MM.1S (cell line): ENCODE measurements around the gene TSHZ1.

Experiments
- DNase-seq: peaks from one replicate; pipeline ENCODE4 v3.0.0-alpha.2; 2015
- H2AFZ ChIP-seq: fragments of 300-600 bp; sonication (generic); 2 replicates; pipeline ENCODE4 v1.6.0; 2016; ENCODE audit warnings: antibody characterized with exemption, low read length
- H3F3A ChIP-seq: fragments of 300-600 bp; sonication (generic); 2 replicates; pipeline ENCODE4 v1.6.1; 2016; ENCODE audit warnings: mild to moderate bottlenecking, antibody characterized with exemption, low read length, moderate library complexity, mixed read lengths; ENCODE audit not compliant: insufficient read depth
- H3K27ac ChIP-seq: fragments of 300-600 bp; sonication (generic); 2 replicates; pipeline ENCODE4 v1.5.1; 2016; ENCODE audit warnings: mild to moderate bottlenecking, low read length
- H3K27me3 ChIP-seq: fragments of 300-600 bp; sonication (generic); replicated peaks from 2 replicates; pipeline ENCODE4 v1.6.0; 2016; ENCODE audit warnings: low read length; ENCODE audit not compliant: insufficient read depth
- H3K36me3 ChIP-seq: fragments of 300-600 bp; sonication (generic); replicated peaks from 2 replicates; pipeline ENCODE4 v1.6.1; 2016; ENCODE audit warnings: mild to moderate bottlenecking, low read length, mixed read lengths; ENCODE audit not compliant: insufficient read depth
- H3K4me1 ChIP-seq: fragments of 300-600 bp; sonication (generic); 2 replicates; pipeline ENCODE4 v1.6.1; 2016; ENCODE audit warnings: low read length, mixed read lengths
- H3K4me2 ChIP-seq: fragments of 300-600 bp; sonication (generic); 2 replicates; pipeline ENCODE4 v1.6.0; 2016; ENCODE audit warnings: low read depth, low read length
- H3K4me3 ChIP-seq: fragments of 300-600 bp; sonication (generic); 2 replicates; pipeline ENCODE4 v1.5.1; 2016; ENCODE audit warnings: low read length, mixed read lengths
- H3K79me2 ChIP-seq: fragments of 300-600 bp; sonication (generic); 2 replicates; pipeline ENCODE4 v1.6.1; 2016; ENCODE audit warnings: mixed run types, low read length, mixed read lengths
- H3K9ac ChIP-seq: fragments of 300-600 bp; sonication (generic); 2 replicates; pipeline ENCODE4 v1.6.1; 2016; ENCODE audit warnings: low read length, mixed read lengths
- H3K9me2 ChIP-seq: fragments of 300-600 bp; sonication (generic); replicated peaks from 2 replicates; pipeline ENCODE4 v1.6.1; 2016; ENCODE audit warnings: mild to moderate bottlenecking, low read length, mixed read lengths; ENCODE audit not compliant: insufficient read depth
- H3K9me3 ChIP-seq: fragments of 300-600 bp; sonication (generic); replicated peaks from 2 replicates; pipeline ENCODE4 v1.6.1; 2016; ENCODE audit warnings: mild to moderate bottlenecking, low read length, mixed read lengths; ENCODE audit not compliant: insufficient read depth
- H4K20me1 ChIP-seq: fragments of 300-600 bp; sonication (generic); 2 replicates; pipeline ENCODE4 v1.6.1; 2016; ENCODE audit warnings: mild to moderate bottlenecking, low read length, moderate library complexity, mixed read lengths; ENCODE audit not compliant: insufficient read depth
- EZH2 ChIP-seq: fragments of 300-600 bp; sonication (generic); optimal IDR thresholded peaks from 2 replicates; pipeline ENCODE3; 2017; ENCODE audit warnings: low read depth, mild to moderate bottlenecking, antibody characterized with exemption, low read length, mixed read lengths
- EZH2phosphoT487 ChIP-seq: fragments of 300-600 bp; sonication (generic); IDR thresholded peaks from 2 replicates; pipeline ENCODE4 v1.6.1; 2018; ENCODE audit warnings: antibody characterized with exemption, low read length
- TF ChIP-seq, protein P1 (sequence below): fragments of 300-600 bp; sonication (generic); IDR thresholded peaks from 2 replicates; pipeline ENCODE4 v1.5.1; 2016; ENCODE audit warnings: antibody characterized with exemption, low read length, mixed read lengths

TSHZ1 gene

DNA sequence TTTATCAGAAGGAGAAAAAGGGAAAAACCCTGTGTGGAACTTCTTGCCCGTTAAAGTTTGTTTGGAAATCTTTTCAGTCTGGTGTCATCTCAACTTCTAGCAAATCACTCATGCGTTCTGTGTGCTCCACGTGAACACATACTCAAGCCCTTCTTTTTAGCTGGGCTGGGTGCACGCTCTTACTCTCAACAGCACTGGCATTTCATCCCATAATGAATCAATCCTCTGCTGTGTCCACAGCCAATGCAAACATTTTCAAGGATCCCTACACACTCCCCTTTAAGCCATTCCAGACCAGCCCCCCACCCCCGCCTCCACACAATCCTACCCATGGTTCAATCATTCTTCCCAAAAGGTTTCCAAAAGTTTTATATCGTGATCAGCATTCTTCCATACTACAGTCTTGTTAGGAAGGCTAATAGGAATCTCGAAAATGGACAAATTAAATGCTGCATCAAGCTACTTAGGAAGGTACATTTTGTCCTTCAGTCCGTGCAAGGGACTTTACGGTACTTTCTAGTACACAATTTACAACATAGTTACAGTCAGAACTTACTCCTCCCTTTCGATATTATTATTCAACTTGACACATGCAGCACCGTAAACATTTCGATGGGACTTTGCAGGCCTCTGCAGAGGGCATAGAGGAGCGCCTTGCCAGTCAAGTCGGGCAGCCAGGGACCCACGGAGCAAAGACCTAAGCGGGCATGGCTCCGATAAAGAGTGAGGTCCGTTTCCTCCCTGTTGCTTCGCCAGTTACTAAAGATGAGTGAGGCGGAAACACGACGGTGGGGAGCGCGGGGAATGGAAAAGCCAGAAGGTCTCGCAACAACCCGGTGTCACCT, 3.1 kb upstream of the TSHZ1 start:
- H3F3A ChIP-seq: peaks cover 18% of the 10 kb centered on the region
- H3K36me3 ChIP-seq: no peaks in the 10 kb centered on the region
- H3K4me3 ChIP-seq: peak overlapping the region; percentile 95
- no peaks in the 10 kb centered on the region for H3K9me3 ChIP-seq
- H3K4me1 ChIP-seq: peaks cover 8% of the 10 kb centered on the region
- peaks cover 66% of the 10 kb centered on the region for H3K79me2 ChIP-seq
- peak overlapping the region; percentile 87 for H3K9ac ChIP-seq
- peak overlapping the region; percentile 97 for H3K4me2 ChIP-seq
- H4K20me1 ChIP-seq: no peaks in the 10 kb centered on the region
- TF ChIP-seq, protein P1, sequence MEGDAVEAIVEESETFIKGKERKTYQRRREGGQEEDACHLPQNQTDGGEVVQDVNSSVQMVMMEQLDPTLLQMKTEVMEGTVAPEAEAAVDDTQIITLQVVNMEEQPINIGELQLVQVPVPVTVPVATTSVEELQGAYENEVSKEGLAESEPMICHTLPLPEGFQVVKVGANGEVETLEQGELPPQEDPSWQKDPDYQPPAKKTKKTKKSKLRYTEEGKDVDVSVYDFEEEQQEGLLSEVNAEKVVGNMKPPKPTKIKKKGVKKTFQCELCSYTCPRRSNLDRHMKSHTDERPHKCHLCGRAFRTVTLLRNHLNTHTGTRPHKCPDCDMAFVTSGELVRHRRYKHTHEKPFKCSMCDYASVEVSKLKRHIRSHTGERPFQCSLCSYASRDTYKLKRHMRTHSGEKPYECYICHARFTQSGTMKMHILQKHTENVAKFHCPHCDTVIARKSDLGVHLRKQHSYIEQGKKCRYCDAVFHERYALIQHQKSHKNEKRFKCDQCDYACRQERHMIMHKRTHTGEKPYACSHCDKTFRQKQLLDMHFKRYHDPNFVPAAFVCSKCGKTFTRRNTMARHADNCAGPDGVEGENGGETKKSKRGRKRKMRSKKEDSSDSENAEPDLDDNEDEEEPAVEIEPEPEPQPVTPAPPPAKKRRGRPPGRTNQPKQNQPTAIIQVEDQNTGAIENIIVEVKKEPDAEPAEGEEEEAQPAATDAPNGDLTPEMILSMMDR: no peak
- TF ChIP-seq EZH2 (no peak), EZH2phosphoT487 (no peak)
- no peaks in the 10 kb centered on the region for H3K9me2 ChIP-seq
- DNase-seq: peak; percentile 18
- H3K27ac ChIP-seq: peak overlapping the region; percentile 82; the same call in 1 of the 2 replicates
- H3K27me3 ChIP-seq: no peaks in the 10 kb centered on the region
- peak overlapping the region; percentile 61; the same call in 1 of the 2 replicates for H2AFZ ChIP-seq

DNA sequence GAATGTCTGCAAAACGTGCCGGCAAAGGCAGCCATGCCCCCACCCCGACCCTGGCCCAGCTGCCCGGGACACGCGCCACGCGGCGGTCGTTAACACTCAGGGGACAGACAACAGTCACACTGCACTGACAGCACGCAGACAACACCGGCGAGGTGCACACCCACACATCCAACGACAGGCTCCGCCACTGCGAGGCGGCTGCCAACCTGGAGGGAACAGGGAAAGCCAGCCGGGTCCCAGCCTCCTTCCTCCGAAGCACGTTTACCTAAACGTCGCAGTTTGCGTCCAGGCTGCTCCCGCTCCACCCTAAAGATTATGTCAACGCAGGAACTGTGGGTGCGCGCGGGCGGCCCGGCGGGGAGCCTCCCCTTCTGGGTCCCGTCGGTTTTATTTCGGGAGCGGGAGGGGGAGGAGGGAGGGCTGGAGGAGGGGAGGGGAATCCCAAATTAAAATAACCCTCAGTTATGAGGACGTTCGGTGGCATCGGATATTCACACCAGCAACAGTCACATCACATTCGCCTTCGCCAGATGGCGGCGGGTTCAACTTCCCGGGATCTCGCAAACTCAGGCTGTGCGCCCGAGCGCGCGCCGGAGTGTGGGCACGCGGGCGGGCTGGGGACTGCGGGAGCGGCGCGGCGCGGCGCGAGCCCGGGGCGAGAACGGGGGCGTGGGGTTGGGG, 2.3 kb upstream of the TSHZ1 start:
- Histone ChIP-seq H3K4me2 (peak overlapping the region; percentile 97), H3F3A (peaks cover 18% of the 10 kb centered on the region), H4K20me1 (no peaks in the 10 kb centered on the region), H3K36me3 (no peaks in the 10 kb centered on the region), H3K9me3 (no peaks in the 10 kb centered on the region), H2AFZ (peak overlapping the region; percentile 61), H3K9ac (peak overlapping the region; percentile 87), H3K79me2 (peaks cover 66% of the 10 kb centered on the region), H3K27me3 (no peaks in the 10 kb centered on the region), H3K27ac (peak overlapping the region; percentile 82), H3K4me3 (peak overlapping the region; percentile 95), H3K4me1 (peaks cover 8% of the 10 kb centered on the region), H3K9me2 (no peaks in the 10 kb centered on the region)
- TF ChIP-seq, protein P1: no peak
- TF ChIP-seq EZH2 (no peak), EZH2phosphoT487 (no peak)
- peak; percentile 50 for DNase-seq

DNA sequence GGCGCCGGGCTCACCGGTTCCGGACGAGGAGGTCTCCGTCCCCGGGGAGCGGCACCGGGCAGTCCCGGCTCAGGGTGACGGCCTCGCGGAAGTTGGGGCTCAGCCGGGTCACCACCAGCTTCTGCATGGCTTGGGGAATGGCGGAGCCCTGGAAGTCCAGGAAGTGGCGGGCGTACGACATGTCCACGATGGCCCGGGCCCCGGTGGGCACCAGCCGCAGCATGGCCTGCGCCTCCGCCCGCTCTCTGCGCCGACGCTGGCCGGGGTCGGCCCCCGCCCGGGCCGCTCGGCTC, 1.8 kb upstream of the TSHZ1 start:
- H3K36me3 ChIP-seq: no peaks in the 10 kb centered on the region
- no peaks in the 10 kb centered on the region for H3K9me3 ChIP-seq
- peak overlapping the region; percentile 56; the same call in 1 of the 2 replicates for H2AFZ ChIP-seq
- peaks cover 65% of the 10 kb centered on the region for H3K79me2 ChIP-seq
- peak overlapping the region; percentile 82; the same call in 1 of the 2 replicates for H3K27ac ChIP-seq
- peaks cover 8% of the 10 kb centered on the region for H3K4me1 ChIP-seq
- no peak for DNase-seq
- H3F3A ChIP-seq: peaks cover 18% of the 10 kb centered on the region
- peak overlapping the region; percentile 97; the same call in 1 of the 2 replicates for H3K4me2 ChIP-seq
- H3K9ac ChIP-seq: peak overlapping the region; percentile 87
- H3K9me2 ChIP-seq: no peaks in the 10 kb centered on the region
- H3K4me3 ChIP-seq: peak overlapping the region; percentile 95
- no peaks in the 10 kb centered on the region for H3K27me3 ChIP-seq
- no peak for TF ChIP-seq EZH2
- TF ChIP-seq, protein P1: no peak
- no peak for TF ChIP-seq EZH2phosphoT487
- H4K20me1 ChIP-seq: no peaks in the 10 kb centered on the region
